OCI-LY3 (cell line): ENCODE data around the gene CD59.

Experiments used
- EZH2phosphoT487 ChIP-seq: fragments of 200-600 bp; shearing (Covaris generic); IDR thresholded peaks from 2 replicates; pipeline ENCODE4 v1.6.1; 2018; ENCODE audit warnings: antibody characterized with exemption, mixed run types, low read depth
- TF ChIP-seq, protein P1 (sequence below): fragments of 200-600, 300-600 bp; sonication (generic); IDR thresholded peaks from 2 replicates; pipeline ENCODE4 v1.5.1; 2014; ENCODE audit warnings: antibody characterized with exemption, low read length, low read depth

DNA sequence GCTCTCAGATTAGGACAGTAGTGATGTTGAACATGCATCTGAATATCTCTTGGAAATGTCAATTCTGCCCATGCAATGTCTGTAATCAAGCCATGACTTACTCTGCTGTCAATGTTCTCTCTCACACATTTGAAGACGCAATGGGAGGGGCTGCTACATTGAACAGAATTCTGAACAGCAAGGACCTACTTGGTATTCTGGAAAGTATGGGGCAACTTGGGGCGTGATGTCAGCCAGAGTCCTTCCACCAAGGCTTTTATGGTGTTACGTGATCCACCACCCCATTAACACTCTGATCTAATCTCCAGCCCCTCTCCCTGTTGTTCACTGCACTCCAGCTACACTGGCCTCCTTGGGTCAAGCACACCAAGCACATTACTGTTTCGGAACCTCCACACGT, 7.1 kb upstream of the CD59 start:
- TF ChIP-seq, protein P1, sequence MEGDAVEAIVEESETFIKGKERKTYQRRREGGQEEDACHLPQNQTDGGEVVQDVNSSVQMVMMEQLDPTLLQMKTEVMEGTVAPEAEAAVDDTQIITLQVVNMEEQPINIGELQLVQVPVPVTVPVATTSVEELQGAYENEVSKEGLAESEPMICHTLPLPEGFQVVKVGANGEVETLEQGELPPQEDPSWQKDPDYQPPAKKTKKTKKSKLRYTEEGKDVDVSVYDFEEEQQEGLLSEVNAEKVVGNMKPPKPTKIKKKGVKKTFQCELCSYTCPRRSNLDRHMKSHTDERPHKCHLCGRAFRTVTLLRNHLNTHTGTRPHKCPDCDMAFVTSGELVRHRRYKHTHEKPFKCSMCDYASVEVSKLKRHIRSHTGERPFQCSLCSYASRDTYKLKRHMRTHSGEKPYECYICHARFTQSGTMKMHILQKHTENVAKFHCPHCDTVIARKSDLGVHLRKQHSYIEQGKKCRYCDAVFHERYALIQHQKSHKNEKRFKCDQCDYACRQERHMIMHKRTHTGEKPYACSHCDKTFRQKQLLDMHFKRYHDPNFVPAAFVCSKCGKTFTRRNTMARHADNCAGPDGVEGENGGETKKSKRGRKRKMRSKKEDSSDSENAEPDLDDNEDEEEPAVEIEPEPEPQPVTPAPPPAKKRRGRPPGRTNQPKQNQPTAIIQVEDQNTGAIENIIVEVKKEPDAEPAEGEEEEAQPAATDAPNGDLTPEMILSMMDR = no peak
- no peak for TF ChIP-seq EZH2phosphoT487
